Gastroesophageal sphincter (tissue), 3 donors: Measurements from ENCODE around the gene TMEM131.

Experiments used
- POLR2AphosphoS5 ChIP-seq: sonication (generic); formaldehyde crosslinking; IDR thresholded peaks from one replicate; pipeline ENCODE4 v1.6.1; 2017; ENCODE audit warnings: antibody characterized with exemption
- TF ChIP-seq, protein P1 (sequence below), 4 experiments: fragments of 200-600 bp in 2 of 4; fragments of 450-650 bp in 2 of 4; sonication (generic) in 1 of 4; IDR thresholded peaks; one replicate each; pipeline ENCODE4 v1.5.1; 2017 to 2019; ENCODE audit warnings: antibody characterized with exemption in 4 of 4, mild to moderate bottlenecking in 2 of 4, moderate library complexity in 2 of 4

DNA sequence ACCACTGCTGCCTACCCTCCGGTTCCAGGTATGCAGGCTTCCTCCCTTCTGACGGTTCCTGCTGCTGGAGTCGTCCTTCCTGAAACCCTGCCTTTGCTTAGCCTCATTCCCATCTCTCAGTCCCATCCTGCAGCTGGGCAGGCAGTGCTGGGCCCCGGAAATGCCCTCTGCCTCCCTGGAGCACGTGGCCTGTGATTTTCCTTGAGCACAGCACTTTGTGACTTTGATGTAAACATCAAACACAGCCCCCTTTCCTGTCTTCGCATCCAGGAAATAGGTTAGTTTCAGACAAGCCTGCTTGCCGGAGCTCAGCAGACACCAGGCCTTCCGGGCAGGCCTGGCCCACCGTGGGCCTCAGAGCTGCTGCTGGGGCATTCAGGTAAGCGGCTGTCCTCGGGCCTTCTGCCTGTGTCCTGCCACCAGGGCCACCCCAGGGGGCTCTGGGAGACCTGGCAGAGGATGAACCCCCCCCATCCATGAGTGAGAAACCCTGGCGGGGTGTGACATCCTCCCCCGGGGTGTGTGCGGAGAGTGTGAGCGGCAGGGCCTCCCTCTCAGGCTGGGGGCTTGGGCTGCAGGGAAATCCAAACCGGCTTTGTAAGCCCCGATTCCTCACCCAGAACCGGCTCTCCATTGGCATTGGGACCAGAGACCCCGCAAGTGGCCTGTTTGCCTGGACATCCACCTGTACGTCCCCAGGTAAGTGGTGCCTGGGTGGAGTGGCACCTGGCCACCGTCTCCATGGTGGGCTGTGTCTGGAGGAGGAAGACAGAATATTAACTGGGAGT, 282.3 kb downstream of the TMEM131 start, which contains the start of gene ZAP70:
- TF ChIP-seq, protein P1, sequence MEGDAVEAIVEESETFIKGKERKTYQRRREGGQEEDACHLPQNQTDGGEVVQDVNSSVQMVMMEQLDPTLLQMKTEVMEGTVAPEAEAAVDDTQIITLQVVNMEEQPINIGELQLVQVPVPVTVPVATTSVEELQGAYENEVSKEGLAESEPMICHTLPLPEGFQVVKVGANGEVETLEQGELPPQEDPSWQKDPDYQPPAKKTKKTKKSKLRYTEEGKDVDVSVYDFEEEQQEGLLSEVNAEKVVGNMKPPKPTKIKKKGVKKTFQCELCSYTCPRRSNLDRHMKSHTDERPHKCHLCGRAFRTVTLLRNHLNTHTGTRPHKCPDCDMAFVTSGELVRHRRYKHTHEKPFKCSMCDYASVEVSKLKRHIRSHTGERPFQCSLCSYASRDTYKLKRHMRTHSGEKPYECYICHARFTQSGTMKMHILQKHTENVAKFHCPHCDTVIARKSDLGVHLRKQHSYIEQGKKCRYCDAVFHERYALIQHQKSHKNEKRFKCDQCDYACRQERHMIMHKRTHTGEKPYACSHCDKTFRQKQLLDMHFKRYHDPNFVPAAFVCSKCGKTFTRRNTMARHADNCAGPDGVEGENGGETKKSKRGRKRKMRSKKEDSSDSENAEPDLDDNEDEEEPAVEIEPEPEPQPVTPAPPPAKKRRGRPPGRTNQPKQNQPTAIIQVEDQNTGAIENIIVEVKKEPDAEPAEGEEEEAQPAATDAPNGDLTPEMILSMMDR (IDR thresholded peaks at IDR 0.05), result no peak
- no peak for TF ChIP-seq POLR2AphosphoS5
